LNCAP (cell line): ENCODE results near the gene TCEA3.

Source experiments
- CTCF ChIP-seq: fragments of 450-650 bp; IDR thresholded peaks from 2 replicates; pipeline ENCODE4 v1.5.1; 2017; ENCODE audit warnings: mild to moderate bottlenecking

TCEA3 gene

GRCh38 chr1:23354245-23354644, 70.3 kb downstream of the TCEA3 start:
- TF ChIP-seq CTCF: no peak

GRCh38 chr1:23352096-23352695, 72.4 kb downstream of the TCEA3 start:
- TF ChIP-seq CTCF: no peak

- TF ChIP-seq CTCF: no peak
Measured at GRCh38 chr1:23345920-23346319, 78.6 kb downstream of the TCEA3 start.

GRCh38 chr1:23344987-23345472, 79.5 kb downstream of the TCEA3 start:
- no peak for TF ChIP-seq CTCF

GRCh38 chr1:23344111-23344986, 80.2 kb downstream of the TCEA3 start, which contains the start of gene HNRNPR:
Gene HNRNPR (minus strand): TSS chr1:23344284. CDS start chr1:23341008, 3,276 bp downstream.
- TF ChIP-seq CTCF: no peak

GRCh38 chr1:23343221-23344110, 81.1 kb downstream of the TCEA3 start:
- no peak for TF ChIP-seq CTCF
